GM19025 (cell line): ENCODE results near the gene WDR37.

Experiments
- ATAC-seq: cut with Tn5 transposase; IDR thresholded peaks from one replicate; pipeline ENCODE4 v1.9.1; 2021; ENCODE audit warnings: mild to moderate bottlenecking, low read depth, moderate library complexity; ENCODE audit not compliant: unreplicated experiment

Gene WDR37

GRCh38 chr10:1180071-1180730 is 124.0 kb downstream of the WDR37 start:
- no peak for ATAC-seq

- no peak for ATAC-seq
Observed at GRCh38 chr10:1180836-1181235, 124.7 kb downstream of the WDR37 start.
